Testis (tissue), 3 donors: ENCODE measurements around the gene GDPD5. TPM values are rescaled to one million over a fixed set of nuclear protein-coding genes. Genes with fewer than 3 reads are reported as not detected.

Experiments
- DNase-seq: peaks from one replicate; pipeline ENCODE4 v3.0.0-alpha.2; 2019
- H3K27ac ChIP-seq, 2 donors: fragments of 200-600 bp; sonication (generic); one replicate each; pipeline ENCODE4 v1.5.1; 2019
- H3K27me3 ChIP-seq: fragments of 200-600 bp; sonication (generic); one replicate; pipeline ENCODE4 v1.5.1; 2019
- H3K36me3 ChIP-seq: fragments of 200-600 bp; sonication (generic); one replicate; pipeline ENCODE4 v1.5.1; 2017; ENCODE audit warnings: low read depth; ENCODE audit errors: missing control alignments
- H3K4me1 ChIP-seq: fragments of 200-600 bp; sonication (generic); one replicate; pipeline ENCODE4 v1.5.1; 2019
- H3K4me3 ChIP-seq, 2 donors: fragments of 200-600 bp; sonication (generic); one replicate each; pipeline ENCODE4 v1.5.1; 2017 to 2019
- H3K9me3 ChIP-seq: fragments of 200-600 bp; sonication (generic); one replicate; pipeline ENCODE4 v1.5.1; 2017
- POLR2A ChIP-seq: fragments of 450-650 bp; IDR thresholded peaks from one replicate; pipeline ENCODE4 v1.6.1; 2017; ENCODE audit warnings: antibody characterized with exemption, mild to moderate bottlenecking, moderate library complexity
- WGBS, 2 donors: methylation state at CpG; one replicate each; pipeline ENCODE4 v1.1.5; 2018; 5-methylcytosine and 5-hydroxymethylcytosine counted together
- intact Hi-C: fragments of 100-400 bp; cut with DNase I; formaldehyde crosslinking; loops from one replicate; pipeline ENCODE4 v1.15.1; 2023; ENCODE audit warnings: low total_unique reads
- polyA plus RNA-seq: library from polyadenylated mRNA; stranded (reverse); fragments of 350-450 nt; fragmentation: Illumina TruSeq; extraction: RNeasy Lipid Tissue Mini Kit (QIAGEN cat#74804); gene quantifications from one replicate; pipeline ENCODE4 v1.2.3, GENCODE V29; 2014; ENCODE audit warnings: low read depth, low replicate concordance; ENCODE audit not compliant: insufficient read depth
- total RNA-seq, 2 donors: library from RNA; depleted of rRNA; stranded (reverse); fragments of >200 nt; gene quantifications; one replicate each; pipeline ENCODE4 v1.2.3, GENCODE V29; 2016
- TF ChIP-seq, protein P1 (sequence below), 3 experiments: fragments of 450-650 bp in 2 of 3; fragments of 200-600 bp in 1 of 3; sonication (generic) in 1 of 3; IDR thresholded peaks; one replicate each; pipeline ENCODE4 v1.5.1; 2016 to 2019; ENCODE audit warnings: antibody characterized with exemption in 3 of 3, mild to moderate bottlenecking in 2 of 3, moderate library complexity in 1 of 3

Gene GDPD5
- total and polyA plus RNA-seq, 3 donors from 2014 or later = 43.3 to 99.5 (median 65.8) TPM

GRCh38 chr11:75406338-75406777 is 119.4 kb downstream of the GDPD5 start:
- Histone ChIP-seq H3K4me3 (no peak overlapping the region), H3K4me1 (peaks cover 14% of the 10 kb centered on the region), H3K27ac (no peak overlapping the region), H3K27me3 (no peaks in the 10 kb centered on the region), H3K9me3 (no peaks in the 10 kb centered on the region), H3K36me3 (no peaks in the 10 kb centered on the region)
- no peak for DNase-seq
- intact Hi-C loops = no loop called here
- WGBS, 2 donors = 47 to 53% methylated on average over 1 of the region's 1 CpG
- TF ChIP-seq POLR2A = no peak
- TF ChIP-seq, protein P1, sequence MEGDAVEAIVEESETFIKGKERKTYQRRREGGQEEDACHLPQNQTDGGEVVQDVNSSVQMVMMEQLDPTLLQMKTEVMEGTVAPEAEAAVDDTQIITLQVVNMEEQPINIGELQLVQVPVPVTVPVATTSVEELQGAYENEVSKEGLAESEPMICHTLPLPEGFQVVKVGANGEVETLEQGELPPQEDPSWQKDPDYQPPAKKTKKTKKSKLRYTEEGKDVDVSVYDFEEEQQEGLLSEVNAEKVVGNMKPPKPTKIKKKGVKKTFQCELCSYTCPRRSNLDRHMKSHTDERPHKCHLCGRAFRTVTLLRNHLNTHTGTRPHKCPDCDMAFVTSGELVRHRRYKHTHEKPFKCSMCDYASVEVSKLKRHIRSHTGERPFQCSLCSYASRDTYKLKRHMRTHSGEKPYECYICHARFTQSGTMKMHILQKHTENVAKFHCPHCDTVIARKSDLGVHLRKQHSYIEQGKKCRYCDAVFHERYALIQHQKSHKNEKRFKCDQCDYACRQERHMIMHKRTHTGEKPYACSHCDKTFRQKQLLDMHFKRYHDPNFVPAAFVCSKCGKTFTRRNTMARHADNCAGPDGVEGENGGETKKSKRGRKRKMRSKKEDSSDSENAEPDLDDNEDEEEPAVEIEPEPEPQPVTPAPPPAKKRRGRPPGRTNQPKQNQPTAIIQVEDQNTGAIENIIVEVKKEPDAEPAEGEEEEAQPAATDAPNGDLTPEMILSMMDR (IDR thresholded peaks at IDR 0.05) = no peak

DNA sequence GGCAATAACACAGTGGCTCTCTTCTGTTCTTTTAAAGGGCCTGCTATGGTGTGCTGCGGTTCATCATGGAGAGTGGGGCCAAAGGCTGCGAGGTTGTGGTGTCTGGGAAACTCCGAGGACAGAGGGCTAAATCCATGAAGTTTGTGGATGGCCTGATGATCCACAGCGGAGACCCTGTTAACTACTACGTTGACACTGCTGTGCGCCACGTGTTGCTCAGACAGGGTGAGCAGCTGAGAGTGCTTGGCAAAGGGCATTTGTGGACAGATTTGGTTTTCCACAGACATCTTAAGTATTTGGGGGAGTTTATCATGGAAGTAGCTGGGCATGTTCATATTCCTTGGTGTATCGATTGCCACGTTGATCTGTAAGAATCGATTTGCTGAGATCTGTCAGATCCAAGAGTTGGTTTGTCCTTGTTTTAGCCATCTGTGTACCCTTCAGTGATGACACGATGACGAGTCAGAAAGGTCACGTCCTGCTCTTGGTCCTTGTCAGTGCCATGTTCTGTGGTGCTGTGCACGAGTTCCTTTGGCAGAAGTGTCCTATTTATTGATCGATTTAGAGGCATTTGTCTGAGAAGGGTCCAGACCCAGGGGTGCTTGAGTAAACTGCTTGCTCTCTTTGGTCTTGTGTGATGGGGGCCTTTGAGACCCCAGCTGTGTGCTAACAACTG is 121.6 kb downstream of the GDPD5 start:
- Histone ChIP-seq H3K36me3 (no peaks in the 10 kb centered on the region), H3K27ac (no peak overlapping the region), H3K27me3 (no peaks in the 10 kb centered on the region), H3K4me3 (no peak overlapping the region), H3K4me1 (peaks cover 17% of the 10 kb centered on the region), H3K9me3 (no peaks in the 10 kb centered on the region)
- TF ChIP-seq, protein P1 (IDR thresholded peaks at IDR 0.05) = no peak
- no peak for TF ChIP-seq POLR2A
- WGBS, 2 donors = 77 to 90% methylated on average over 15 of the region's 15 CpGs
- intact Hi-C loops = no loop called here
- DNase-seq = no peak

DNA sequence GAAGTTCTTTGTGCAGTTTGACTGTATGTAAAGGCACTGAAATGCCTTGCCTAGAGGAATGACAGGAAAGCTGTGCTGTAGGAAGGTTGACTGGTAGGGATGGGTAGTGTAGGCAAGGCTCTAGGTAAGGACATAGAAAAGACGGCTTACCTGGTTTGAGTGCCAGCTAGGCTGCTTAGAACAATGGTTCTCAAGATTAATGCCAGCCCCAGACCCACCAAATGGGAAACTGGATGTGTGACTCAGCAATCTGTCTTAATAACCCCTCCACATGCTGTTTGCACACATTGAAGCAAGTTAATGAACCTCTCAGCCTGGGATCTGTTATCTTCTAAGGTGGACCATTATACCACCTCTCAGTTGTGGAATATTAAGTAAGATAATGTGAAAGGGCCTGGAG is 122.7 kb downstream of the GDPD5 start:
- H3K9me3 ChIP-seq = no peaks in the 10 kb centered on the region
- H3K27me3 ChIP-seq = no peaks in the 10 kb centered on the region
- H3K36me3 ChIP-seq = no peaks in the 10 kb centered on the region
- peaks cover 17% of the 10 kb centered on the region for H3K4me1 ChIP-seq
- no peak overlapping the region for H3K4me3 ChIP-seq
- 56 to 71% methylated on average over 1 of the region's 1 CpG for WGBS, 2 donors
- H3K27ac ChIP-seq = no peak overlapping the region
- no peak for DNase-seq
- intact Hi-C loops = no loop called here
- TF ChIP-seq, protein P1 (IDR thresholded peaks at IDR 0.05) = no peak
- no peak for TF ChIP-seq POLR2A

DNA sequence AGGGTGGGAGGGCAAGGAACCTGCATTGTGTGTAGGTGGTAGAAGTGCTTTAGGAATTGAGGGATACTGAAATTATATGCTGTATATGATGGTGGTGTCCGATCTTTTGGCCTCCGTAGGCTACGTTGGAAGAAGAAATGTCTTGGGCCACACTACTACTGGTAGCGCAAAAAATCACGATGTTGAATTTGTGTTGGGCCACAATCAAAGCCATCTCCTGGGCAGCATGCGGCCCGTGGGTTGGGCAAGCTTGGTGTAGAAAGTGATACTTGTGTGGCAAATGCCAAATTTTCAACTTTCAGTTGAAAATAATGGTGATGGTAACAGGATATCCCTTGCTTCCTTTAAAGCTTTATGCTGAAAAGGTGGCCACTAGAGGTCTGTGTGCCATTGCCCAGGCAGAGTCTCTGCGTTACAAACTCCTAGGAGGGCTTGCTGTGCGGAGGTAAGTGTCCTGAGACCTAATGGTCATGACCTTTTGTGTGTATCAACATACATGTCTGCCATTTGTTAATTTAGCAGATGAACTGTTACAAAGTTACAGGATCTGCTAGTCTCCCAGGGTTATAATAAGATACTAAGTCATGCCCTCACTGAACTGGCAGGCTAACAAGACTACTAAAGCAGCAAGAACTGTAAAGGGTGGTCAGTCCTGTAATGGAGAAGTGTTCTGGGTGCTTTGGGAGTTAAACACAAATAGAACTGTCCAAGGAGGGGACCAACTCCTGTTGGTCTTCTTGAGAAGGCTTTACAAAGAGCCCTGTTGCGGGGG is 123.6 kb downstream of the GDPD5 start:
- DNase-seq = no peak
- Histone ChIP-seq H3K27me3 (no peaks in the 10 kb centered on the region), H3K4me3 (no peak overlapping the region), H3K36me3 (no peaks in the 10 kb centered on the region), H3K4me1 (peaks cover 17% of the 10 kb centered on the region), H3K9me3 (no peaks in the 10 kb centered on the region), H3K27ac (no peak overlapping the region)
- intact Hi-C loops = no loop called here
- 70 to 72% methylated on average over 10 of the region's 10 CpGs for WGBS, 2 donors
- TF ChIP-seq, protein P1 (IDR thresholded peaks at IDR 0.05) = no peak
